Hepatocyte (in vitro differentiated cells): ENCODE measurements around the gene PREX1. TPM values are rescaled to one million over a fixed set of nuclear protein-coding genes. Genes with fewer than 3 reads are reported as not detected.

ENCODE experiments used
- DNase-seq: peaks from one replicate; pipeline ENCODE4 v3.0.0-alpha.2; 2016; ENCODE audit warnings: low spot score
- H2AFZ ChIP-seq: fragments of 200-600 bp; sonication (generic); 2 replicates; pipeline ENCODE4 v1.6.0; 2016; ENCODE audit warnings: antibody characterized with exemption, mild to moderate bottlenecking
- H3K27ac ChIP-seq: fragments of 200-600 bp; sonication (generic); 2 replicates; pipeline ENCODE4 v1.5.1; 2016; ENCODE audit warnings: mild to moderate bottlenecking
- H3K27me3 ChIP-seq: fragments of 200-600 bp; sonication (generic); 2 replicates; pipeline ENCODE4 v1.6.1; 2016
- H3K36me3 ChIP-seq: fragments of 200-600 bp; sonication (generic); replicated peaks from 2 replicates; pipeline ENCODE4 v1.5.1; 2016; ENCODE audit warnings: low read depth; ENCODE audit not compliant: insufficient read depth
- H3K4me1 ChIP-seq: fragments of 200-600 bp; sonication (generic); 2 replicates; pipeline ENCODE4 v1.5.1; 2016; ENCODE audit warnings: mild to moderate bottlenecking, moderate library complexity; ENCODE audit not compliant: insufficient read depth
- H3K4me2 ChIP-seq: fragments of 200-600 bp; sonication (generic); 2 replicates; pipeline ENCODE4 v1.6.0; 2016
- H3K4me3 ChIP-seq: fragments of 200-600 bp; sonication (generic); 2 replicates; pipeline ENCODE4 v1.5.1; 2016; ENCODE audit warnings: mild to moderate bottlenecking
- H3K79me2 ChIP-seq: fragments of 200-600 bp; sonication (generic); 2 replicates; pipeline ENCODE4 v1.6.0; 2017; ENCODE audit warnings: mild to moderate bottlenecking
- H3K9me2 ChIP-seq: fragments of 200-600 bp; sonication (generic); replicated peaks from 2 replicates; pipeline ENCODE4 v1.6.0; 2017; ENCODE audit warnings: mild to moderate bottlenecking; ENCODE audit not compliant: insufficient read depth
- H3K9me3 ChIP-seq: fragments of 200-600 bp; sonication (generic); 2 replicates; pipeline ENCODE4 v1.5.1; 2016; ENCODE audit warnings: low read depth, mild to moderate bottlenecking
- H4K20me1 ChIP-seq: fragments of 200-600 bp; sonication (generic); 2 replicates; pipeline ENCODE4 v1.6.0; 2016; ENCODE audit warnings: mild to moderate bottlenecking; ENCODE audit not compliant: insufficient read depth, poor library complexity, severe bottlenecking
- EZH2 ChIP-seq: fragments of 200-600 bp; sonication (generic); IDR thresholded peaks from 2 replicates; pipeline ENCODE4 v1.6.1; 2016; ENCODE audit warnings: antibody characterized with exemption, mild to moderate bottlenecking, borderline replicate concordance
- EZH2phosphoT487 ChIP-seq: fragments of 200-600 bp; sonication (generic); IDR thresholded peaks from one replicate; pipeline ENCODE4 v1.6.1; 2018; ENCODE audit warnings: antibody characterized with exemption, mild to moderate bottlenecking, low read depth, moderate library complexity; ENCODE audit not compliant: unreplicated experiment, severe bottlenecking
- WGBS: methylation state at CpG from one replicate; pipeline ENCODE4 v1.1.6; 2016; ENCODE audit warnings: low lambda C conversion rate; ENCODE audit errors: missing lambda C conversion rate; 5-methylcytosine and 5-hydroxymethylcytosine counted together
- polyA plus RNA-seq: library from polyadenylated mRNA; unstranded; fragments of >200 nt; fragmentation: Nextera tagmentation; extraction: Ambion mirVana; gene quantifications from 2 replicates; pipeline ENCODE4 v1.2.1, GENCODE V29; 2016
- total RNA-seq: library from RNA; depleted of rRNA; stranded (reverse); fragments of >200 nt; gene quantifications from 2 replicates; pipeline ENCODE4 v1.2.3, GENCODE V29; 2014
- TF ChIP-seq, protein P1 (sequence below): fragments of 200-600 bp; sonication (generic); IDR thresholded peaks from 2 replicates; pipeline ENCODE4 v1.5.1; 2016; ENCODE audit warnings: antibody characterized with exemption, mild to moderate bottlenecking; ENCODE audit not compliant: poor library complexity

The PREX1 gene
- total and polyA plus RNA-seq, 2 experiments from 2014 or later: 1.8 to 2.9 TPM

DNA sequence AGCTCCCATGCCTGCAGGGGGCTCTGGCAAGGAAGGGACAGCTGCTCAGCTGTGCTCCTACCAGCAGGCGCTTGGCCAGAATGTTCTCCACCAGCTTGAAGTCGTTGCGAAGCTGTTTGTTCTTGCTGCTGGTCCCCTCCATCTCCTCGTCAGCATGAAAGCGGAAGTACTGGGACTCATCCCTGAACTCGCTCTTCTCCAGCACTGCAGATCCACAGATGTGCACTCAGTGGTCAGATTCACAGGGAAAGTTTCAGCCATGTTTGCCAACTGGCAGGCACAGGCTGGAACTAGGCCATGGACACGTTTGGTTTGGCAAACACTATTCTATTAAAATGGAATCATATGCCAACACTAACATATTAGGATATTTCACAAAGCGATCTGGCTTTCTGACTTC is 167.9 kb downstream of the PREX1 start:
- H4K20me1 ChIP-seq: no peaks in the 10 kb centered on the region
- H3K36me3 ChIP-seq: no peaks in the 10 kb centered on the region
- no peak for TF ChIP-seq EZH2
- TF ChIP-seq, protein P1, sequence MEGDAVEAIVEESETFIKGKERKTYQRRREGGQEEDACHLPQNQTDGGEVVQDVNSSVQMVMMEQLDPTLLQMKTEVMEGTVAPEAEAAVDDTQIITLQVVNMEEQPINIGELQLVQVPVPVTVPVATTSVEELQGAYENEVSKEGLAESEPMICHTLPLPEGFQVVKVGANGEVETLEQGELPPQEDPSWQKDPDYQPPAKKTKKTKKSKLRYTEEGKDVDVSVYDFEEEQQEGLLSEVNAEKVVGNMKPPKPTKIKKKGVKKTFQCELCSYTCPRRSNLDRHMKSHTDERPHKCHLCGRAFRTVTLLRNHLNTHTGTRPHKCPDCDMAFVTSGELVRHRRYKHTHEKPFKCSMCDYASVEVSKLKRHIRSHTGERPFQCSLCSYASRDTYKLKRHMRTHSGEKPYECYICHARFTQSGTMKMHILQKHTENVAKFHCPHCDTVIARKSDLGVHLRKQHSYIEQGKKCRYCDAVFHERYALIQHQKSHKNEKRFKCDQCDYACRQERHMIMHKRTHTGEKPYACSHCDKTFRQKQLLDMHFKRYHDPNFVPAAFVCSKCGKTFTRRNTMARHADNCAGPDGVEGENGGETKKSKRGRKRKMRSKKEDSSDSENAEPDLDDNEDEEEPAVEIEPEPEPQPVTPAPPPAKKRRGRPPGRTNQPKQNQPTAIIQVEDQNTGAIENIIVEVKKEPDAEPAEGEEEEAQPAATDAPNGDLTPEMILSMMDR: no peak
- TF ChIP-seq EZH2phosphoT487: no peak
- H3K9me2 ChIP-seq: no peaks in the 10 kb centered on the region
- no peaks in the 10 kb centered on the region for H3K79me2 ChIP-seq
- no peaks in the 10 kb centered on the region for H3K9me3 ChIP-seq
- H3K4me1 ChIP-seq: no peaks in the 10 kb centered on the region
- no peak overlapping the region for H3K4me2 ChIP-seq
- no peak for DNase-seq
- 92% methylated on average over 8 of the region's 8 CpGs for WGBS
- no peak overlapping the region for H3K27ac ChIP-seq
- H3K4me3 ChIP-seq: no peak overlapping the region
- no peaks in the 10 kb centered on the region for H3K27me3 ChIP-seq
- no peak overlapping the region for H2AFZ ChIP-seq

DNA sequence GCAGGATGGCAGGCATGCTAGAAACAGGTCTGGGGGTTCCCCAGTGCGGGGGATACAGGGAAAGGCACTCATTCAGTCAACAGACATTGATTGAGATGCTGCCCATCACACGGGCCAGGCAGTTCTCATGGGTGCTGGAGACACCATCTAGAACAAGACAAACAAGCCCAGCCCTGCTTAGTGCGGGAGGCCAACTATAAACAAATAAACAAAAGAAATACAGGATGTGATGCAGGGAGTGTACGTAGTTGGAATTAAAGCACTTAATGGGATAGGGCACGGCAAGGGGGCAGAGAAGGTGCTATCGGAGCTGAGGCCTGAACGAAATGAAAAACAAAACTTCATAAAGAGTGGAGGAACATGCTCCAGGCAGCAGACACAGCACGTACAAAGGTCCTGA is 169.3 kb downstream of the PREX1 start:
- no peak overlapping the region for H3K4me3 ChIP-seq
- no peak overlapping the region for H2AFZ ChIP-seq
- no peaks in the 10 kb centered on the region for H3K27me3 ChIP-seq
- TF ChIP-seq, protein P1: no peak
- TF ChIP-seq EZH2phosphoT487 (no peak), EZH2 (no peak)
- H3K79me2 ChIP-seq: no peaks in the 10 kb centered on the region
- 87% methylated on average over 8 of the region's 8 CpGs for WGBS
- H3K27ac ChIP-seq: no peak overlapping the region
- H3K36me3 ChIP-seq: no peaks in the 10 kb centered on the region
- DNase-seq: no peak
- H3K9me2 ChIP-seq: no peaks in the 10 kb centered on the region
- H3K9me3 ChIP-seq: no peaks in the 10 kb centered on the region
- no peak overlapping the region for H3K4me2 ChIP-seq
- no peaks in the 10 kb centered on the region for H3K4me1 ChIP-seq
- H4K20me1 ChIP-seq: no peaks in the 10 kb centered on the region

DNA sequence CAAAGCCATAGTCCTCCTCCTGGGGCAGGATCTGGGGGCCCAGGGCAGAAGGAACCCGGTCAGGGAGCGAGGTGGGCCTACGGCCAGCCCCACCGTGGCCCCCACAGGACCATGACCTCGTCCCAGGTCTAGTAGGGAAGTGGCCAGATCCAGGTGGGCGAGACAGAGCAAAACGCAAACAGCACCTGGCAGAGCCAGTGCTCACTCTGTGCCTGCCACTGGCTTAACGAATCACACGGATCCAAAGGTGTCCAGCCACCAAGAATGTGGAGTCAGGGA is 169.7 kb downstream of the PREX1 start:
- TF ChIP-seq EZH2phosphoT487 (no peak), EZH2 (no peak)
- TF ChIP-seq, protein P1: no peak
- Histone ChIP-seq H3K9me3 (no peaks in the 10 kb centered on the region), H4K20me1 (no peaks in the 10 kb centered on the region), H3K79me2 (no peaks in the 10 kb centered on the region), H3K9me2 (no peaks in the 10 kb centered on the region), H2AFZ (no peak overlapping the region), H3K4me2 (no peak overlapping the region), H3K4me1 (no peaks in the 10 kb centered on the region), H3K27ac (no peak overlapping the region), H3K4me3 (no peak overlapping the region), H3K36me3 (no peaks in the 10 kb centered on the region), H3K27me3 (no peaks in the 10 kb centered on the region)
- 98% methylated on average over 9 of the region's 9 CpGs for WGBS
- DNase-seq: no peak
